ENCODE results near the gene GNAL.
"Not testable (repeated sequence)": the region's sequence is repeated elsewhere in the genome, so short reads cannot be mapped to it uniquely, and the experiment has no call there.

DNA sequence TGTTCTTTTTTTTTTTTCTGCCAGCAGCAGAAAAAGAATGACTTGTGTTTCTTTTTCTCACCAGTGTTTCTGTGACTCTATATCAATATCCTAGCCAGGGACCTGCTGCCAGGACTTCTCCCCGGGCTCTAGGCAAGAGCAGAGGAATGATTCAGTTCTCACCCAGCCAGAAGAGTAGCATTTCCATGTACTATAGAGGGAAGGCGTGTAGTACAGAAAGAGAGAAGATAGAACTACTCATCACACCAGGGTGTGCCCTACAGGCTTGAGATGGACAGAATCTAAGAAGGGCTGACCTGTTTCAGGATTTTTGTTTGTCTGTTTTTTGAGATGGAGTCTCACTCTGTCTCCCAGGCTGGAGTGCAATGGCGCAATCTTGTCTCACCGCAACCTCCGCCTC is 230.5 kb downstream of the GNAL start:
- TF ChIP-seq, protein P1, sequence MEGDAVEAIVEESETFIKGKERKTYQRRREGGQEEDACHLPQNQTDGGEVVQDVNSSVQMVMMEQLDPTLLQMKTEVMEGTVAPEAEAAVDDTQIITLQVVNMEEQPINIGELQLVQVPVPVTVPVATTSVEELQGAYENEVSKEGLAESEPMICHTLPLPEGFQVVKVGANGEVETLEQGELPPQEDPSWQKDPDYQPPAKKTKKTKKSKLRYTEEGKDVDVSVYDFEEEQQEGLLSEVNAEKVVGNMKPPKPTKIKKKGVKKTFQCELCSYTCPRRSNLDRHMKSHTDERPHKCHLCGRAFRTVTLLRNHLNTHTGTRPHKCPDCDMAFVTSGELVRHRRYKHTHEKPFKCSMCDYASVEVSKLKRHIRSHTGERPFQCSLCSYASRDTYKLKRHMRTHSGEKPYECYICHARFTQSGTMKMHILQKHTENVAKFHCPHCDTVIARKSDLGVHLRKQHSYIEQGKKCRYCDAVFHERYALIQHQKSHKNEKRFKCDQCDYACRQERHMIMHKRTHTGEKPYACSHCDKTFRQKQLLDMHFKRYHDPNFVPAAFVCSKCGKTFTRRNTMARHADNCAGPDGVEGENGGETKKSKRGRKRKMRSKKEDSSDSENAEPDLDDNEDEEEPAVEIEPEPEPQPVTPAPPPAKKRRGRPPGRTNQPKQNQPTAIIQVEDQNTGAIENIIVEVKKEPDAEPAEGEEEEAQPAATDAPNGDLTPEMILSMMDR (conservative IDR thresholded peaks at IDR 0.05; ENCODE audit: low read depth in 2 of 2): not testable (repeated sequence)
- TF ChIP-seq EZH2 (IDR thresholded peaks at IDR 0.05; ENCODE audit: low read depth, unreplicated experiment); CREB1 (CRISPR knock-in tag; IDR thresholded peaks at IDR 0.05; ENCODE audit: low read depth); EZH2phosphoT487 (IDR thresholded peaks at IDR 0.05; ENCODE audit: unreplicated experiment); POLR2AphosphoS5 (IDR thresholded peaks at IDR 0.05; ENCODE audit: low read depth); JUNB (IDR thresholded peaks at IDR 0.05; ENCODE audit: unreplicated experiment); NANOG (IDR thresholded peaks at IDR 0.05; ENCODE audit: borderline replicate concordance); STAT1 (IDR thresholded peaks at IDR 0.05; ENCODE audit: unreplicated experiment); ZNF331 (CRISPR knock-in tag; IDR thresholded peaks at IDR 0.05; ENCODE audit: low read depth): not testable (repeated sequence)
- TF ChIP-seq, protein P2, sequence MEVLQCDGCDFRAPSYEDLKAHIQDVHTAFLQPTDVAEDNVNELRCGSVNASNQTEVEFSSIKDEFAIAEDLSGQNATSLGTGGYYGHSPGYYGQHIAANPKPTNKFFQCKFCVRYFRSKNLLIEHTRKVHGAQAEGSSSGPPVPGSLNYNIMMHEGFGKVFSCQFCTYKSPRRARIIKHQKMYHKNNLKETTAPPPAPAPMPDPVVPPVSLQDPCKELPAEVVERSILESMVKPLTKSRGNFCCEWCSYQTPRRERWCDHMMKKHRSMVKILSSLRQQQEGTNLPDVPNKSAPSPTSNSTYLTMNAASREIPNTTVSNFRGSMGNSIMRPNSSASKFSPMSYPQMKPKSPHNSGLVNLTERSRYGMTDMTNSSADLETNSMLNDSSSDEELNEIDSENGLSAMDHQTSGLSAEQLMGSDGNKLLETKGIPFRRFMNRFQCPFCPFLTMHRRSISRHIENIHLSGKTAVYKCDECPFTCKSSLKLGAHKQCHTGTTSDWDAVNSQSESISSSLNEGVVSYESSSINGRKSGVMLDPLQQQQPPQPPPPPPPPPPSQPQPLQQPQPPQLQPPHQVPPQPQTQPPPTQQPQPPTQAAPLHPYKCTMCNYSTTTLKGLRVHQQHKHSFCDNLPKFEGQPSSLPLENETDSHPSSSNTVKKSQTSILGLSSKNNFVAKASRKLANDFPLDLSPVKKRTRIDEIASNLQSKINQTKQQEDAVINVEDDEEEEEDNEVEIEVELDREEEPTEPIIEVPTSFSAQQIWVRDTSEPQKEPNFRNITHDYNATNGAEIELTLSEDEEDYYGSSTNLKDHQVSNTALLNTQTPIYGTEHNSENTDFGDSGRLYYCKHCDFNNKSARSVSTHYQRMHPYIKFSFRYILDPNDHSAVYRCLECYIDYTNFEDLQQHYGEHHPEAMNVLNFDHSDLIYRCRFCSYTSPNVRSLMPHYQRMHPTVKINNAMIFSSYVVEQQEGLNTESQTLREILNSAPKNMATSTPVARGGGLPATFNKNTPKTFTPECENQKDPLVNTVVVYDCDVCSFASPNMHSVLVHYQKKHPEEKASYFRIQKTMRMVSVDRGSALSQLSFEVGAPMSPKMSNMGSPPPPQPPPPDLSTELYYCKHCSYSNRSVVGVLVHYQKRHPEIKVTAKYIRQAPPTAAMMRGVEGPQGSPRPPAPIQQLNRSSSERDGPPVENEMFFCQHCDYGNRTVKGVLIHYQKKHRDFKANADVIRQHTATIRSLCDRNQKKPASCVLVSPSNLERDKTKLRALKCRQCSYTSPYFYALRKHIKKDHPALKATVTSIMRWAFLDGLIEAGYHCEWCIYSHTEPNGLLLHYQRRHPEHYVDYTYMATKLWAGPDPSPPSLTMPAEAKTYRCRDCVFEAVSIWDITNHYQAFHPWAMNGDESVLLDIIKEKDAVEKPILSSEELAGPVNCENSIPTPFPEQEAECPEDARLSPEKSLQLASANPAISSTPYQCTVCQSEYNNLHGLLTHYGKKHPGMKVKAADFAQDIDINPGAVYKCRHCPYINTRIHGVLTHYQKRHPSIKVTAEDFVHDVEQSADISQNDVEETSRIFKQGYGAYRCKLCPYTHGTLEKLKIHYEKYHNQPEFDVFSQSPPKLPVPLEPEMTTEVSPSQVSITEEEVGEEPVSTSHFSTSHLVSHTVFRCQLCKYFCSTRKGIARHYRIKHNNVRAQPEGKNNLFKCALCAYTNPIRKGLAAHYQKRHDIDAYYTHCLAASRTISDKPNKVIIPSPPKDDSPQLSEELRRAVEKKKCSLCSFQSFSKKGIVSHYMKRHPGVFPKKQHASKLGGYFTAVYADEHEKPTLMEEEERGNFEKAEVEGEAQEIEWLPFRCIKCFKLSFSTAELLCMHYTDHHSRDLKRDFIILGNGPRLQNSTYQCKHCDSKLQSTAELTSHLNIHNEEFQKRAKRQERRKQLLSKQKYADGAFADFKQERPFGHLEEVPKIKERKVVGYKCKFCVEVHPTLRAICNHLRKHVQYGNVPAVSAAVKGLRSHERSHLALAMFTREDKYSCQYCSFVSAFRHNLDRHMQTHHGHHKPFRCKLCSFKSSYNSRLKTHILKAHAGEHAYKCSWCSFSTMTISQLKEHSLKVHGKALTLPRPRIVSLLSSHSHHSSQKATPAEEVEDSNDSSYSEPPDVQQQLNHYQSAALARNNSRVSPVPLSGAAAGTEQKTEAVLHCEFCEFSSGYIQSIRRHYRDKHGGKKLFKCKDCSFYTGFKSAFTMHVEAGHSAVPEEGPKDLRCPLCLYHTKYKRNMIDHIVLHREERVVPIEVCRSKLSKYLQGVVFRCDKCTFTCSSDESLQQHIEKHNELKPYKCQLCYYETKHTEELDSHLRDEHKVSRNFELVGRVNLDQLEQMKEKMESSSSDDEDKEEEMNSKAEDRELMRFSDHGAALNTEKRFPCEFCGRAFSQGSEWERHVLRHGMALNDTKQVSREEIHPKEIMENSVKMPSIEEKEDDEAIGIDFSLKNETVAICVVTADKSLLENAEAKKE (CRISPR knock-in tag; IDR thresholded peaks at IDR 0.05): not testable (repeated sequence)
- TF ChIP-seq, protein P3, sequence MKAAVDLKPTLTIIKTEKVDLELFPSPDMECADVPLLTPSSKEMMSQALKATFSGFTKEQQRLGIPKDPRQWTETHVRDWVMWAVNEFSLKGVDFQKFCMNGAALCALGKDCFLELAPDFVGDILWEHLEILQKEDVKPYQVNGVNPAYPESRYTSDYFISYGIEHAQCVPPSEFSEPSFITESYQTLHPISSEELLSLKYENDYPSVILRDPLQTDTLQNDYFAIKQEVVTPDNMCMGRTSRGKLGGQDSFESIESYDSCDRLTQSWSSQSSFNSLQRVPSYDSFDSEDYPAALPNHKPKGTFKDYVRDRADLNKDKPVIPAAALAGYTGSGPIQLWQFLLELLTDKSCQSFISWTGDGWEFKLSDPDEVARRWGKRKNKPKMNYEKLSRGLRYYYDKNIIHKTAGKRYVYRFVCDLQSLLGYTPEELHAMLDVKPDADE (IDR thresholded peaks at IDR 0.05): not testable (repeated sequence)
- TF ChIP-seq, protein P4, sequence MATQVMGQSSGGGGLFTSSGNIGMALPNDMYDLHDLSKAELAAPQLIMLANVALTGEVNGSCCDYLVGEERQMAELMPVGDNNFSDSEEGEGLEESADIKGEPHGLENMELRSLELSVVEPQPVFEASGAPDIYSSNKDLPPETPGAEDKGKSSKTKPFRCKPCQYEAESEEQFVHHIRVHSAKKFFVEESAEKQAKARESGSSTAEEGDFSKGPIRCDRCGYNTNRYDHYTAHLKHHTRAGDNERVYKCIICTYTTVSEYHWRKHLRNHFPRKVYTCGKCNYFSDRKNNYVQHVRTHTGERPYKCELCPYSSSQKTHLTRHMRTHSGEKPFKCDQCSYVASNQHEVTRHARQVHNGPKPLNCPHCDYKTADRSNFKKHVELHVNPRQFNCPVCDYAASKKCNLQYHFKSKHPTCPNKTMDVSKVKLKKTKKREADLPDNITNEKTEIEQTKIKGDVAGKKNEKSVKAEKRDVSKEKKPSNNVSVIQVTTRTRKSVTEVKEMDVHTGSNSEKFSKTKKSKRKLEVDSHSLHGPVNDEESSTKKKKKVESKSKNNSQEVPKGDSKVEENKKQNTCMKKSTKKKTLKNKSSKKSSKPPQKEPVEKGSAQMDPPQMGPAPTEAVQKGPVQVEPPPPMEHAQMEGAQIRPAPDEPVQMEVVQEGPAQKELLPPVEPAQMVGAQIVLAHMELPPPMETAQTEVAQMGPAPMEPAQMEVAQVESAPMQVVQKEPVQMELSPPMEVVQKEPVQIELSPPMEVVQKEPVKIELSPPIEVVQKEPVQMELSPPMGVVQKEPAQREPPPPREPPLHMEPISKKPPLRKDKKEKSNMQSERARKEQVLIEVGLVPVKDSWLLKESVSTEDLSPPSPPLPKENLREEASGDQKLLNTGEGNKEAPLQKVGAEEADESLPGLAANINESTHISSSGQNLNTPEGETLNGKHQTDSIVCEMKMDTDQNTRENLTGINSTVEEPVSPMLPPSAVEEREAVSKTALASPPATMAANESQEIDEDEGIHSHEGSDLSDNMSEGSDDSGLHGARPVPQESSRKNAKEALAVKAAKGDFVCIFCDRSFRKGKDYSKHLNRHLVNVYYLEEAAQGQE (IDR thresholded peaks at IDR 0.05; ENCODE audit: unreplicated experiment): not testable (repeated sequence)

Measured in GM23338 (cell line).